Lower lobe of right lung (tissue), 2 donors: ENCODE data around the gene TYW3. TPM values are rescaled to one million over a fixed set of nuclear protein-coding genes. Genes with fewer than 3 reads are reported as not detected.
A peak's percentile ranks its signal among the peaks of the same experiment; 100 is the strongest.

ENCODE experiments used
- ATAC-seq, 2 donors: fragments of 200-7000 bp; cut with Tn5 transposase; one replicate each; pipeline ENCODE4 v1.9.1; 2020 to 2022; ENCODE audit warnings: mild to moderate bottlenecking in 2 of 2, moderate library complexity in 2 of 2
- DNase-seq: peaks from one replicate; pipeline ENCODE4 v3.0.0-alpha.2; 2020
- H3K27ac ChIP-seq: fragments of 200-600 bp; one replicate; pipeline ENCODE4 v1.8.0; 2022
- H3K27me3 ChIP-seq: fragments of 200-600 bp; one replicate; pipeline ENCODE4 v1.8.0; 2022; ENCODE audit warnings: low read depth
- H3K36me3 ChIP-seq: fragments of 200-600 bp; one replicate; pipeline ENCODE4 v1.8.0; 2022; ENCODE audit warnings: mild to moderate bottlenecking
- H3K4me1 ChIP-seq: fragments of 200-600 bp; one replicate; pipeline ENCODE4 v1.8.0; 2022
- H3K4me3 ChIP-seq: fragments of 200-600 bp; one replicate; pipeline ENCODE4 v1.8.0; 2022; ENCODE audit warnings: mild to moderate bottlenecking
- H3K9me3 ChIP-seq: fragments of 200-600 bp; one replicate; pipeline ENCODE4 v1.8.0; 2022
- intact Hi-C: fragments of 100-400 bp; cut with DNase I; formaldehyde crosslinking; loops from one replicate; pipeline ENCODE4 v1.11.0; 2022
- total RNA-seq: library from RNA; stranded (reverse); fragmentation: NEBNext Ultra II Directional; extraction: Animal tissue kit (Norgen Biotek cat#: 25700); gene quantifications from one replicate; pipeline ENCODE4 v1.2.1, GENCODE V29; 2021
- TF ChIP-seq, protein P1 (sequence below): fragments of 200-600 bp; IDR thresholded peaks from one replicate; pipeline ENCODE4 v1.8.0; 2022; ENCODE audit warnings: antibody characterized with exemption, mild to moderate bottlenecking
- donor health status: DM: no; HTN: yes; CAD: no; lungs with severe emphysema.

Gene TYW3
- total RNA-seq, 1 donor from 2014 or later = 21.6 TPM

DNA sequence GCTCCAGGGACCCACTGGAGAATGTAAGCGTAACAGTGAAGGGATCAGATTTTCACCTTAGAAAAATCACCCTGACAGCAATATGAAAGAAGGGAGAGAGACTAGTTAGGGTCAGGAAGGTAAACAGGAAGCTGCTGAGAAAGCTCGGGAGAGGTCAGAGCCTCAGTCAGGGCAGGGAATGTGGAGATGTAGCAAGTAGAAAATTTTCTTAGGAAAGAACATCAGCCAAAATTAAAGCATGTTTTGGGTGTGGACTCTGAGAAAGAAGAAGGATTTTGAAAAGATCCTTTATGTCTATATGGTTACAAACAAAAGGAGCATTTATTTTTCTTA is 42.6 kb upstream of the TYW3 start:
- Histone ChIP-seq H3K27ac (no peak overlapping the region), H3K4me1 (no peaks in the 10 kb centered on the region), H3K9me3 (no peaks in the 10 kb centered on the region), H3K27me3 (no peaks in the 10 kb centered on the region), H3K36me3 (no peaks in the 10 kb centered on the region), H3K4me3 (no peak overlapping the region)
- DNase-seq (no peak), ATAC-seq (peak in 1 of 2 donors; percentile 7)
- intact Hi-C loops = no loop called here
- TF ChIP-seq, protein P1, sequence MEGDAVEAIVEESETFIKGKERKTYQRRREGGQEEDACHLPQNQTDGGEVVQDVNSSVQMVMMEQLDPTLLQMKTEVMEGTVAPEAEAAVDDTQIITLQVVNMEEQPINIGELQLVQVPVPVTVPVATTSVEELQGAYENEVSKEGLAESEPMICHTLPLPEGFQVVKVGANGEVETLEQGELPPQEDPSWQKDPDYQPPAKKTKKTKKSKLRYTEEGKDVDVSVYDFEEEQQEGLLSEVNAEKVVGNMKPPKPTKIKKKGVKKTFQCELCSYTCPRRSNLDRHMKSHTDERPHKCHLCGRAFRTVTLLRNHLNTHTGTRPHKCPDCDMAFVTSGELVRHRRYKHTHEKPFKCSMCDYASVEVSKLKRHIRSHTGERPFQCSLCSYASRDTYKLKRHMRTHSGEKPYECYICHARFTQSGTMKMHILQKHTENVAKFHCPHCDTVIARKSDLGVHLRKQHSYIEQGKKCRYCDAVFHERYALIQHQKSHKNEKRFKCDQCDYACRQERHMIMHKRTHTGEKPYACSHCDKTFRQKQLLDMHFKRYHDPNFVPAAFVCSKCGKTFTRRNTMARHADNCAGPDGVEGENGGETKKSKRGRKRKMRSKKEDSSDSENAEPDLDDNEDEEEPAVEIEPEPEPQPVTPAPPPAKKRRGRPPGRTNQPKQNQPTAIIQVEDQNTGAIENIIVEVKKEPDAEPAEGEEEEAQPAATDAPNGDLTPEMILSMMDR = no peak

DNA sequence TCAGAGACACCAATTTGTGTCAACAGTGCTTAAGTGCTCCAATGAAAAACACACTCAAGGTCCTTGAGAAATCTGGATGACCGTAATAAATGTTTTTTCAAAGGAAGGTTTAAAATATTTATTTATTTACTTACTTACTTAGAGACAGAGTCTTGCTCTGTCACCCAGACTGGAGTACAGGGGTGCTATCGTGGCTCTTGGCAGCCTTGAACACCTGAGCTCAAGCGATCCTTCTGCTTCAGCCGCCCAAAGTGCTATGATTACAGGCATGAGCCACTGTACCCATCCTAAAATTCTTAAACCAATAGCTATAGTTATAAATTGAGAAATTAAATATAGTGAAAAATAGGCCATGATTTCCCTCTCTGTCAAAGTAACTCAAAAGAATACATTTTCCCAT is 42.0 kb upstream of the TYW3 start:
- ATAC-seq (peak in 1 of 2 donors; percentile 58), DNase-seq (no peak)
- Histone ChIP-seq H3K36me3 (no peaks in the 10 kb centered on the region), H3K9me3 (no peaks in the 10 kb centered on the region), H3K4me3 (no peak overlapping the region), H3K27me3 (no peaks in the 10 kb centered on the region), H3K4me1 (no peaks in the 10 kb centered on the region), H3K27ac (no peak overlapping the region)
- TF ChIP-seq, protein P1 = no peak
- intact Hi-C loops = no loop called here

DNA sequence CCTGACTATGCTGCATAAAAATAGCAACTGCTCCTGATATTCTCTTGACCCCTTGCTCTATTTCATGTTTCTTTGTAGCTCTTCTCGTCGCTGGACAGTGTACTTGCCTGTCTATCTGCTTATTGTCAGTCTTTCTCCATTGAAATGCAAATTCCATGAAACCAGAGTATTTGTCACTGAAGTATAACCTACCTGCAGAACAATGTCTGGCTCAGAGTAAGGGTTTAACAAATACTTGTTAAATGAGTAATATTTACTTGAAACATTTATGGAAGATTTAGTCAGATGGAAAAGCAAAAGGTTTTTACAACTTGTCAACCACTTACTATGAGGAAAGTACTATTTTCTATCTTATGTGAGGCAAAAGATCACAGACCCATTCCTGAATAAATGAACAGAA is 39.5 kb upstream of the TYW3 start:
- ATAC-seq (no peak), DNase-seq (no peak)
- Histone ChIP-seq H3K36me3 (no peaks in the 10 kb centered on the region), H3K4me1 (no peaks in the 10 kb centered on the region), H3K9me3 (no peaks in the 10 kb centered on the region), H3K27me3 (no peaks in the 10 kb centered on the region), H3K27ac (no peak overlapping the region), H3K4me3 (no peak overlapping the region)
- intact Hi-C loops = no loop called here
- TF ChIP-seq, protein P1 = no peak

DNA sequence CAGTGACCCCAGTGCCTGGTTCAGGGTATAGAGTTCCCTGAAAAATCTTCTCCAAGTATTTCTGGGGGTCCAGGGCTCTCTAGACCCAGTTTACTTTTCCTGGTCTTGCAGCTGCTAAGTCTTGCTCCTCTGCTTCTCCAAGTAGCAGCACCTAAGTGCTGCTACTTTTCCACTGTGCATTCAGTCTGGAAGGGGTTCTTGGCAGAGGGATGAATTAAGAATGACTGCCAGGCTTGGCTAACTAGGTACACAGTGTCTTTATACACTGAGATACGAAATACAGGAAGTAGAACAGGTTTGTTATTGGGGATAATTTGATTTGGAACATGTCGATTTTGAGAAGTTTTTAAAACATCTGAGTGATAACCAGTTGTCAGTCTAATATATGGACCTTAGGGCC is 35.1 kb upstream of the TYW3 start:
- Histone ChIP-seq H3K36me3 (peaks cover 7% of the 10 kb centered on the region), H3K27ac (no peak overlapping the region), H3K9me3 (no peaks in the 10 kb centered on the region), H3K27me3 (no peaks in the 10 kb centered on the region), H3K4me1 (no peaks in the 10 kb centered on the region), H3K4me3 (no peak overlapping the region)
- DNase-seq = no peak
- intact Hi-C loops = no loop called here
- no peak for ATAC-seq
- TF ChIP-seq, protein P1 = no peak

DNA sequence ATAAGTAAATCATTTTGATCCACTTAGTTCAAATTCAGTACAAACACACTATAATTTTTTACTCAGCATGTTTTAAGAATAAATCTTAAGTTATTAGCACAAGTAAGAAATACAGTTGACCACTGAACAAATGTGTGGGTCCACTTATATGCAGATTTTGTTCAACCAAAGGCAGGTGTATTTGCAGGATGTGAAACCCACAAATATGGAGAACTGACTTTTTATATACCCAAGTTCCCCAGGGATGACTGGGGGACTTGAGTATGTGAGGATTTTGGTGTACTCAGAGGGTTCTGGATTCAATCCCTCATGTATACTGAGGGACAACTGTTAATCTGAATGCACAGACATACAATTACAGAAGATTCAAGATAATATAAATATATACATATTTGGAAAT is 33.6 kb upstream of the TYW3 start:
- no peaks in the 10 kb centered on the region for H3K27me3 ChIP-seq
- DNase-seq (no peak), ATAC-seq (no peak)
- TF ChIP-seq, protein P1 = no peak
- H3K9me3 ChIP-seq = no peaks in the 10 kb centered on the region
- H3K4me1 ChIP-seq = no peaks in the 10 kb centered on the region
- H3K4me3 ChIP-seq = no peak overlapping the region
- H3K36me3 ChIP-seq = peaks cover 18% of the 10 kb centered on the region
- intact Hi-C loops = no loop called here
- no peak overlapping the region for H3K27ac ChIP-seq
